SK-N-SH treated with all-trans-retinoic acid at 6 μM for 48 hours (cell line): ENCODE data around the gene CSRP1.

Experiments used
- ATAC-seq: fragments of 200-7000 bp; cut with Tn5 transposase; 3 replicates; pipeline ENCODE4 v1.9.1; 2020; ENCODE audit warnings: mild to moderate bottlenecking, moderate library complexity
- ARNTL ChIP-seq: fragments of 450-650 bp; formaldehyde crosslinking; IDR thresholded peaks from 2 replicates; pipeline ENCODE4 v1.5.0; 2020; ENCODE audit warnings: low read depth, mild to moderate bottlenecking, moderate library complexity, borderline replicate concordance
- BACH2 ChIP-seq: fragments of 250-450 bp; sonication (Bioruptor Pico); IDR thresholded peaks from 2 replicates; pipeline ENCODE4 v1.9.0; 2021; ENCODE audit warnings: mild to moderate bottlenecking, borderline replicate concordance
- CREB5 ChIP-seq: fragments of 250-450 bp; sonication (Bioruptor Pico); IDR thresholded peaks from 2 replicates; pipeline ENCODE4 v1.5.1; 2020; ENCODE audit warnings: low read depth, mild to moderate bottlenecking, moderate library complexity
- CSDC2 ChIP-seq: fragments of 250-450 bp; sonication (Bioruptor Pico); IDR thresholded peaks from 2 replicates; pipeline ENCODE4 v1.5.0; 2020; ENCODE audit warnings: mild to moderate bottlenecking, moderate library complexity
- CSRNP3 ChIP-seq: fragments of 250-450 bp; sonication (Bioruptor Pico); IDR thresholded peaks from 2 replicates; pipeline ENCODE4 v1.5.1; 2021; ENCODE audit warnings: mild to moderate bottlenecking, moderate library complexity
- ESRRG ChIP-seq: fragments of 250-450 bp; sonication (Bioruptor Pico); IDR thresholded peaks from 2 replicates; pipeline ENCODE4 v1.6.1; 2021; ENCODE audit warnings: mild to moderate bottlenecking
- GLIS3 ChIP-seq: fragments of 250-450 bp; sonication (Bioruptor Pico); IDR thresholded peaks from 2 replicates; pipeline ENCODE4 v1.5.0; 2020; ENCODE audit warnings: mild to moderate bottlenecking, moderate library complexity
- ISL1 ChIP-seq: fragments of 250-450 bp; sonication (Bioruptor Pico); IDR thresholded peaks from 2 replicates; pipeline ENCODE4 v2.1.2; 2022; ENCODE audit warnings: mild to moderate bottlenecking, moderate library complexity
- OSR1 ChIP-seq: fragments of 250-450 bp; sonication (Bioruptor Pico); IDR thresholded peaks from 2 replicates; pipeline ENCODE4 v1.8.0; 2022; ENCODE audit warnings: moderate library complexity, mild to moderate bottlenecking, inconsistent platforms
- POU6F1 ChIP-seq: fragments of 250-450 bp; sonication (Bioruptor Pico); IDR thresholded peaks from 2 replicates; pipeline ENCODE4 v1.8.0; 2021; ENCODE audit warnings: low read depth, mild to moderate bottlenecking, moderate library complexity, borderline replicate concordance
- PPARA ChIP-seq: fragments of 250-450 bp; sonication (Bioruptor Pico); IDR thresholded peaks from 2 replicates; pipeline ENCODE4 v1.5.0; 2020; ENCODE audit warnings: mild to moderate bottlenecking, borderline replicate concordance
- SNAI2 ChIP-seq: fragments of 250-450 bp; sonication (Bioruptor Pico); IDR thresholded peaks from 2 replicates; pipeline ENCODE4 v1.5.0; 2020; ENCODE audit warnings: mild to moderate bottlenecking, moderate library complexity
- TCF4 ChIP-seq: fragments of 250-450 bp; sonication (Bioruptor Pico); IDR thresholded peaks from 2 replicates; pipeline ENCODE4 v1.8.0; 2021; ENCODE audit warnings: mild to moderate bottlenecking, moderate library complexity, borderline replicate concordance
- TOX ChIP-seq: fragments of 250-450 bp; sonication (Bioruptor Pico); IDR thresholded peaks from 2 replicates; pipeline ENCODE4 v1.8.0; 2021; ENCODE audit warnings: mild to moderate bottlenecking, moderate library complexity, borderline replicate concordance
- TSHZ2 ChIP-seq: fragments of 250-450 bp; sonication (Bioruptor Pico); IDR thresholded peaks from 2 replicates; pipeline ENCODE4 v1.5.0; 2020; ENCODE audit warnings: mild to moderate bottlenecking, moderate library complexity
- ZC3H10 ChIP-seq: fragments of 250-450 bp; sonication (Bioruptor Pico); IDR thresholded peaks from 2 replicates; pipeline ENCODE4 v1.5.1; 2021; ENCODE audit warnings: mild to moderate bottlenecking, moderate library complexity
- ZFP3 ChIP-seq: fragments of 250-450 bp; sonication (Bioruptor Pico); IDR thresholded peaks from 2 replicates; pipeline ENCODE4 v1.5.0; 2020; ENCODE audit warnings: mild to moderate bottlenecking, moderate library complexity
- ZFP30 ChIP-seq: fragments of 450-650 bp; formaldehyde crosslinking; IDR thresholded peaks from 2 replicates; pipeline ENCODE4 v1.5.0; 2022; ENCODE audit warnings: mild to moderate bottlenecking, moderate library complexity
- ZNF565 ChIP-seq: fragments of 450-650 bp; formaldehyde crosslinking; conservative IDR thresholded peaks from 2 replicates; pipeline ENCODE4 v1.5.0; 2020; ENCODE audit warnings: low read depth, mild to moderate bottlenecking, moderate library complexity
- ZNF70 ChIP-seq: fragments of 450-650 bp; formaldehyde crosslinking; IDR thresholded peaks from 2 replicates; pipeline ENCODE4 v1.5.0; 2020; ENCODE audit warnings: mild to moderate bottlenecking, moderate library complexity
- ZNF8 ChIP-seq: fragments of 450-650 bp; formaldehyde crosslinking; IDR thresholded peaks from 2 replicates; pipeline ENCODE4 v1.5.0; 2020; ENCODE audit warnings: mild to moderate bottlenecking, moderate library complexity

The CSRP1 gene

GRCh38 chr1:201535046-201535918, 28.4 kb upstream of the CSRP1 start:
- ATAC-seq: no peak

GRCh38 chr1:201533836-201534235, 26.9 kb upstream of the CSRP1 start:
- ATAC-seq: no peak
- no peak for TF ChIP-seq ZFP3 (CRISPR knock-in tag)
- TF ChIP-seq ZC3H10 (CRISPR knock-in tag): no peak
- TF ChIP-seq ZNF565 (CRISPR knock-in tag): no peak
- TF ChIP-seq GLIS3: no peak
- TF ChIP-seq CREB5 (CRISPR knock-in tag): no peak
- TF ChIP-seq ESRRG (CRISPR knock-in tag): no peak
- TF ChIP-seq ZNF70 (CRISPR knock-in tag): no peak
- no peak for TF ChIP-seq BACH2 (CRISPR knock-in tag)
- no peak for TF ChIP-seq TSHZ2 (CRISPR knock-in tag)
- TF ChIP-seq PPARA (CRISPR knock-in tag): no peak
- no peak for TF ChIP-seq OSR1
- no peak for TF ChIP-seq CSRNP3 (CRISPR knock-in tag)
- no peak for TF ChIP-seq ARNTL (CRISPR knock-in tag)
- TF ChIP-seq POU6F1: no peak
- TF ChIP-seq ZFP30: no peak
- TF ChIP-seq ISL1 (CRISPR knock-in tag): no peak
- TF ChIP-seq TCF4 (CRISPR knock-in tag): no peak
- no peak for TF ChIP-seq ZNF8 (CRISPR knock-in tag)

More at GRCh38 chr1:201535046-201535918, 28.4 kb upstream of the CSRP1 start:
- TF ChIP-seq ISL1 (CRISPR knock-in tag) (no peak), ARNTL (CRISPR knock-in tag) (no peak), TCF4 (CRISPR knock-in tag) (no peak), BACH2 (CRISPR knock-in tag) (no peak), TSHZ2 (CRISPR knock-in tag) (no peak), ZC3H10 (CRISPR knock-in tag) (no peak), SNAI2 (CRISPR knock-in tag) (no peak), TOX (CRISPR knock-in tag) (no peak), ZNF70 (CRISPR knock-in tag) (no peak), CSDC2 (no peak), GLIS3 (no peak), PPARA (CRISPR knock-in tag) (no peak), CSRNP3 (CRISPR knock-in tag) (no peak), ZNF8 (CRISPR knock-in tag) (no peak), ZNF565 (CRISPR knock-in tag) (no peak), ZFP30 (no peak)
